HepG2 (cell line): ENCODE results near the gene CAPN12. TPM values are rescaled to one million over a fixed set of nuclear protein-coding genes. Genes with fewer than 3 reads are reported as not detected.

Source experiments
- ATF1 ChIP-seq: IDR thresholded peaks from 2 replicates; pipeline ENCODE4 v1.6.1; 2016; ENCODE audit warnings: mild to moderate bottlenecking, control low read depth
- CENPT ChIP-seq: sonication (generic); formaldehyde crosslinking; IDR thresholded peaks from 2 replicates; pipeline ENCODE4 v1.8.0; 2022; ENCODE audit warnings: low read depth, mild to moderate bottlenecking, moderate library complexity, missing genetic modification reagents
- DNMT3B ChIP-seq: conservative IDR thresholded peaks from 2 replicates; pipeline ENCODE4 v1.6.1; 2016; ENCODE audit warnings: missing biosample characterization, control low read depth
- FOXA3 ChIP-seq: IDR thresholded peaks from 2 replicates; pipeline ENCODE4 v1.6.1; 2016; ENCODE audit warnings: missing genetic modification reagents, missing compliant biosample characterization
- JUND ChIP-seq: sonication (generic); formaldehyde crosslinking; IDR thresholded peaks from 2 replicates; pipeline ENCODE4 v1.8.0; 2022; ENCODE audit warnings: mild to moderate bottlenecking, missing genetic modification reagents
- NRL ChIP-seq: sonication (generic); formaldehyde crosslinking; IDR thresholded peaks from 2 replicates; pipeline ENCODE4 v1.5.0; 2020; ENCODE audit warnings: missing genetic modification reagents, mild to moderate bottlenecking, moderate library complexity, borderline replicate concordance
- PHB2 ChIP-seq: fragments of 450-650 bp; IDR thresholded peaks from 2 replicates; pipeline ENCODE4 v1.6.1; 2018; ENCODE audit not compliant: partially characterized antibody
- RFX5 ChIP-seq: IDR thresholded peaks from 2 replicates; pipeline ENCODE4 v1.6.1; 2011; ENCODE audit warnings: low read depth, low read length, improper control_type of control experiment
- SMAD9 ChIP-seq: sonication (generic); formaldehyde crosslinking; IDR thresholded peaks from 2 replicates; pipeline ENCODE4 v1.5.1; 2020; ENCODE audit warnings: mild to moderate bottlenecking, missing genetic modification reagents
- SPEN ChIP-seq: sonication (generic); formaldehyde crosslinking; IDR thresholded peaks from 2 replicates; pipeline ENCODE4 v1.5.1; 2020; ENCODE audit warnings: low read depth, mild to moderate bottlenecking, missing genetic modification reagents
- STAT5B ChIP-seq: sonication (generic); formaldehyde crosslinking; IDR thresholded peaks from 2 replicates; pipeline ENCODE4 v1.4.0; 2020; ENCODE audit warnings: missing genetic modification reagents
- ZNF30 ChIP-seq: sonication (generic); formaldehyde crosslinking; IDR thresholded peaks from 2 replicates; pipeline ENCODE4 v1.5.0; 2020; ENCODE audit warnings: mild to moderate bottlenecking, missing genetic modification reagents
- ZNF326 ChIP-seq: sonication (generic); formaldehyde crosslinking; IDR thresholded peaks from 2 replicates; pipeline ENCODE4 v1.4.0; 2020; ENCODE audit warnings: missing genetic modification reagents, borderline replicate concordance
- ZNF850 ChIP-seq: sonication (generic); formaldehyde crosslinking; conservative IDR thresholded peaks from 2 replicates; pipeline ENCODE4 v1.9.0; 2021; ENCODE audit warnings: mild to moderate bottlenecking, missing genetic modification reagents
- ZSCAN22 ChIP-seq: sonication (generic); formaldehyde crosslinking; IDR thresholded peaks from 2 replicates; pipeline ENCODE4 v1.4.0; 2020; ENCODE audit warnings: mild to moderate bottlenecking, missing genetic modification reagents
- ZSCAN30 ChIP-seq: sonication (generic); formaldehyde crosslinking; IDR thresholded peaks from 2 replicates; pipeline ENCODE4 v1.5.0; 2020; ENCODE audit warnings: mild to moderate bottlenecking, missing genetic modification reagents
- polyA plus RNA-seq, 8 experiments: library from polyadenylated mRNA; depleted of rRNA in 3 of 8; stranded (reverse) in 7 of 8; unstranded in 1 of 8; fragments of >200 nt; fragmentation: Illumina TruSeq in 4 of 8; extraction: Trizol in 4 of 8; gene quantifications; 2 replicates each; pipeline versions ENCODE4 v1.2.1 to v1.2.3, GENCODE V29; 2011 to 2016; ENCODE audit warnings: low read depth in 4 of 8, missing spikeins in 1 of 8, mixed read lengths in 1 of 8; ENCODE audit not compliant: insufficient read depth in 1 of 8
- total RNA-seq, 5 experiments: library from RNA; depleted of rRNA; stranded (reverse); fragments of >200 nt; fragmentation: Illumina TruSeq; extraction: Trizol; gene quantifications; 2 replicates each; pipeline ENCODE4 v1.2.3, GENCODE V29; 2016; ENCODE audit warnings: low read depth in 1 of 5
- TF ChIP-seq, protein P1 (sequence below): IDR thresholded peaks from 2 replicates; pipeline ENCODE4 v1.6.1; 2016; ENCODE audit warnings: missing compliant biosample characterization, missing genetic modification reagents, borderline replicate concordance
- TF ChIP-seq, protein P2 (sequence below): sonication (generic); formaldehyde crosslinking; conservative IDR thresholded peaks from 2 replicates; pipeline ENCODE4 v1.8.0; 2022; ENCODE audit warnings: missing genetic modification reagents
- TF ChIP-seq, protein P3 (sequence below): sonication (generic); formaldehyde crosslinking; IDR thresholded peaks from 2 replicates; pipeline ENCODE4 v1.9.0; 2021; ENCODE audit warnings: missing genetic modification reagents, borderline replicate concordance
- TF ChIP-seq, protein P4 (sequence below), 2 experiments: sonication (generic) in 1 of 2; formaldehyde crosslinking in 1 of 2; IDR thresholded peaks; 2 replicates each; pipeline versions ENCODE4 v1.6.1 to v1.9.0; 2014 to 2022; ENCODE audit warnings: antibody characterized with exemption in 1 of 2, borderline replicate concordance in 1 of 2, inconsistent platforms in 1 of 2, low read depth in 1 of 2, missing genetic modification reagents in 1 of 2

The CAPN12 gene
- total and polyA plus RNA-seq, 2 of the 13 experiments (the other 11 are each of a cell fraction or from before 2014, with no cell fraction given), result 1.6 to 13.6 TPM

DNA sequence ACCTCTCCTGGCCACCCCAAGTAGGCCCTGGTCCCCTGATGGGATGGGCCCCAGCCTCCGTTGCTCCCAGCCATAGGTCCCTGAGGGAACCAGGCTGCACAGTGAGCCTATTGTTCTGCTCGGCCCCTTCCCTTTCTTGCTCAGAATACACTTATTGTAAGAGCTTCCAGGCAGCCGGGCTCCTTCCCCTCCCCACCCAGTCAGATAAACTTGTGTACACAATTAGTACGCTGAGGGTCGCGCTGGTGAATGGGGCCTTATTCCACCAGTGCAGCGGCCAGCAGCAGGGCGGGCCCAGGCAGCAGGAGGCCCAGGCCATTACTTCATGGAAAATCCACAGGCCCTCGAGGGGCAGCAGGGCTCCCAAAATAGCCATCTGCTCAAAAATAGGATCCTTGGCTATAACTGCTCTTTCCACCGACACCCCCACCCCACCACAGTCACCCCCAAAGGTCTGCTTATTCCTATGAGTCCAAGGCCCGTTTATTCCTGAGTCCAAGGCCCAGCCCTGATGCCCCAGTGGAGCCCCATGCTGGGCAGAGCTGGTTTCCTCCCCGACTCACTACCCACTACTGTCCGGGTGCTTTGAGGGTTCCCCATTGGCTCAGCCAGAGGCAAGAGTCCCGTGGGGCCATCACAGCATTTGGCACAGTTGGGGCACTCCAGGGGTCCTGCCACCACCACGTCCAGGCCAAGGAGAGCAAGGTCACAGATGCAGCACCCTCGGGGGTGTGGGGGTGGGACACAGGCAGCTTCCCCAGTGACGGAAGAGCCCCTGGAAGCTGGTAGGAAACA lies 22.1 kb downstream of the CAPN12 start (continued):
- TF ChIP-seq SMAD9 (CRISPR knock-in tag) (no peak), STAT5B (CRISPR knock-in tag) (no peak), CENPT (CRISPR knock-in tag) (no peak), ZNF30 (no peak), FOXA3 (peak; percentile 90), ZNF850 (CRISPR knock-in tag) (no peak), ZNF326 (CRISPR knock-in tag) (no peak), JUND (CRISPR knock-in tag) (no peak), ZSCAN22 (CRISPR knock-in tag) (0 out of 2 replicates have a peak, but pooled peaks have one; percentile 43), RFX5 (no peak), DNMT3B (CRISPR knock-in tag) (no peak), ZSCAN30 (CRISPR knock-in tag) (no peak), PHB2 (no peak), ATF1 (CRISPR knock-in tag) (no peak), NRL (CRISPR knock-in tag) (no peak), SPEN (CRISPR knock-in tag) (no peak)
- TF ChIP-seq, protein P1, sequence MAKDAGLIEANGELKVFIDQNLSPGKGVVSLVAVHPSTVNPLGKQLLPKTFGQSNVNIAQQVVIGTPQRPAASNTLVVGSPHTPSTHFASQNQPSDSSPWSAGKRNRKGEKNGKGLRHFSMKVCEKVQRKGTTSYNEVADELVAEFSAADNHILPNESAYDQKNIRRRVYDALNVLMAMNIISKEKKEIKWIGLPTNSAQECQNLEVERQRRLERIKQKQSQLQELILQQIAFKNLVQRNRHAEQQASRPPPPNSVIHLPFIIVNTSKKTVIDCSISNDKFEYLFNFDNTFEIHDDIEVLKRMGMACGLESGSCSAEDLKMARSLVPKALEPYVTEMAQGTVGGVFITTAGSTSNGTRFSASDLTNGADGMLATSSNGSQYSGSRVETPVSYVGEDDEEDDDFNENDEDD, result peak; percentile 64; the same call in 1 of the 2 replicates
- TF ChIP-seq, protein P2, sequence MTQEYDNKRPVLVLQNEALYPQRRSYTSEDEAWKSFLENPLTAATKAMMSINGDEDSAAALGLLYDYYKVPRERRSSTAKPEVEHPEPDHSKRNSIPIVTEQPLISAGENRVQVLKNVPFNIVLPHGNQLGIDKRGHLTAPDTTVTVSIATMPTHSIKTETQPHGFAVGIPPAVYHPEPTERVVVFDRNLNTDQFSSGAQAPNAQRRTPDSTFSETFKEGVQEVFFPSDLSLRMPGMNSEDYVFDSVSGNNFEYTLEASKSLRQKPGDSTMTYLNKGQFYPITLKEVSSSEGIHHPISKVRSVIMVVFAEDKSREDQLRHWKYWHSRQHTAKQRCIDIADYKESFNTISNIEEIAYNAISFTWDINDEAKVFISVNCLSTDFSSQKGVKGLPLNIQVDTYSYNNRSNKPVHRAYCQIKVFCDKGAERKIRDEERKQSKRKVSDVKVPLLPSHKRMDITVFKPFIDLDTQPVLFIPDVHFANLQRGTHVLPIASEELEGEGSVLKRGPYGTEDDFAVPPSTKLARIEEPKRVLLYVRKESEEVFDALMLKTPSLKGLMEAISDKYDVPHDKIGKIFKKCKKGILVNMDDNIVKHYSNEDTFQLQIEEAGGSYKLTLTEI, result no peak
- TF ChIP-seq, protein P3, sequence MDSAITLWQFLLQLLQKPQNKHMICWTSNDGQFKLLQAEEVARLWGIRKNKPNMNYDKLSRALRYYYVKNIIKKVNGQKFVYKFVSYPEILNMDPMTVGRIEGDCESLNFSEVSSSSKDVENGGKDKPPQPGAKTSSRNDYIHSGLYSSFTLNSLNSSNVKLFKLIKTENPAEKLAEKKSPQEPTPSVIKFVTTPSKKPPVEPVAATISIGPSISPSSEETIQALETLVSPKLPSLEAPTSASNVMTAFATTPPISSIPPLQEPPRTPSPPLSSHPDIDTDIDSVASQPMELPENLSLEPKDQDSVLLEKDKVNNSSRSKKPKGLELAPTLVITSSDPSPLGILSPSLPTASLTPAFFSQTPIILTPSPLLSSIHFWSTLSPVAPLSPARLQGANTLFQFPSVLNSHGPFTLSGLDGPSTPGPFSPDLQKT (CRISPR knock-in tag), result no peak
- TF ChIP-seq, protein P4, sequence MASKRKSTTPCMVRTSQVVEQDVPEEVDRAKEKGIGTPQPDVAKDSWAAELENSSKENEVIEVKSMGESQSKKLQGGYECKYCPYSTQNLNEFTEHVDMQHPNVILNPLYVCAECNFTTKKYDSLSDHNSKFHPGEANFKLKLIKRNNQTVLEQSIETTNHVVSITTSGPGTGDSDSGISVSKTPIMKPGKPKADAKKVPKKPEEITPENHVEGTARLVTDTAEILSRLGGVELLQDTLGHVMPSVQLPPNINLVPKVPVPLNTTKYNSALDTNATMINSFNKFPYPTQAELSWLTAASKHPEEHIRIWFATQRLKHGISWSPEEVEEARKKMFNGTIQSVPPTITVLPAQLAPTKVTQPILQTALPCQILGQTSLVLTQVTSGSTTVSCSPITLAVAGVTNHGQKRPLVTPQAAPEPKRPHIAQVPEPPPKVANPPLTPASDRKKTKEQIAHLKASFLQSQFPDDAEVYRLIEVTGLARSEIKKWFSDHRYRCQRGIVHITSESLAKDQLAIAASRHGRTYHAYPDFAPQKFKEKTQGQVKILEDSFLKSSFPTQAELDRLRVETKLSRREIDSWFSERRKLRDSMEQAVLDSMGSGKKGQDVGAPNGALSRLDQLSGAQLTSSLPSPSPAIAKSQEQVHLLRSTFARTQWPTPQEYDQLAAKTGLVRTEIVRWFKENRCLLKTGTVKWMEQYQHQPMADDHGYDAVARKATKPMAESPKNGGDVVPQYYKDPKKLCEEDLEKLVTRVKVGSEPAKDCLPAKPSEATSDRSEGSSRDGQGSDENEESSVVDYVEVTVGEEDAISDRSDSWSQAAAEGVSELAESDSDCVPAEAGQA (IDR thresholded peaks at IDR 0.05; ENCODE audit: low read depth), result no peak
- TF ChIP-seq, protein P4 (CRISPR knock-in tag; IDR thresholded peaks at IDR 0.05; ENCODE audit: borderline replicate concordance), result no peak
